Activated CD8-positive, alpha-beta memory T cell treated with anti-CD3 and anti-CD28 coated beads, Interleukin-2, amount 50 U/mL, for 1 hour (primary cell): ENCODE data around the gene PUM2.

Experiments
- DNase-seq: peaks from one replicate; pipeline ENCODE4 v3.0.0-alpha.2; 2020; ENCODE audit errors: extremely low read depth

The PUM2 gene

DNA sequence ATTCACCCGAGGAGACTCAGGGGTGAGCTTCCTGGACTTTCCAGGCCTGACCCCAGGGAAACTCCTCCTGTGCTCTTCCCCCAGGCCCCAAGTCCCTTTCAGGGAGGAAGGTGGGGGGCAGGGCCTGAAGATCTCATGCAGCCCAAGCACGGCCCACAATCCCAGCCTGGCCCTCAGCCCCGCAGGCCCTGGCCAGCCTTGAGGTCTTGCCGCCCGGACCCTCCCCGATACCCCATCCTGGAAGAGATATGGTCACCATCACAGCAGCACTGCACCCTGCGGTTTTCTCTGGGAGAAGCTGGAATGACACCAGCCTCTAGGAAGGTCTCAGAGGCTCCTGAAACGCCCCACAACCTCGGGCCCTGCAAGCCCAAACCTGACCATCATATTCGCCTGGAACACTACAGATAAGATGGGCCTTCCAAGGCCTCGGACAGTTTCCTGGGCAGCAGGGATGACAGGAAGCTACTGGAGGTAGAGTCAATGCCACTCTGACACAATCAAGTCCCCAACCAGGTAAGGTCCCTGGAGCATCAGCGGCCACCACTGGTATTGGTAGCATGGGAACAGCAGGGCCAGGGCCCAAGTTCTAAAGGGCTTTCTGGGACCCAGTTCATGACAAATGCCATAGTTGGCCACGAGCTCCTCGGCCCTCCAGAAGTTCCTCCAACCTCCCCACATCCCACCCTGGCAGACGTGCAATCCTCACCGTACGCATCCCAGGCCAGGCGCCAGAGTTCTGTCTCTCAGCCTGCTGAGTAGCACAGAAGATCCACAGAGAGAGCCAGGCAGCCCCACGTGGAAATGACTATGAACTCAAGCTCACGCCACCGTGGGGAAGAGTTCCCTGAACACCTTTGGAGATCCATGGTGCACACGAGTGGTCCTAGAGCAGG, 134.3 kb downstream of the PUM2 start:
- DNase-seq: no peak

DNA sequence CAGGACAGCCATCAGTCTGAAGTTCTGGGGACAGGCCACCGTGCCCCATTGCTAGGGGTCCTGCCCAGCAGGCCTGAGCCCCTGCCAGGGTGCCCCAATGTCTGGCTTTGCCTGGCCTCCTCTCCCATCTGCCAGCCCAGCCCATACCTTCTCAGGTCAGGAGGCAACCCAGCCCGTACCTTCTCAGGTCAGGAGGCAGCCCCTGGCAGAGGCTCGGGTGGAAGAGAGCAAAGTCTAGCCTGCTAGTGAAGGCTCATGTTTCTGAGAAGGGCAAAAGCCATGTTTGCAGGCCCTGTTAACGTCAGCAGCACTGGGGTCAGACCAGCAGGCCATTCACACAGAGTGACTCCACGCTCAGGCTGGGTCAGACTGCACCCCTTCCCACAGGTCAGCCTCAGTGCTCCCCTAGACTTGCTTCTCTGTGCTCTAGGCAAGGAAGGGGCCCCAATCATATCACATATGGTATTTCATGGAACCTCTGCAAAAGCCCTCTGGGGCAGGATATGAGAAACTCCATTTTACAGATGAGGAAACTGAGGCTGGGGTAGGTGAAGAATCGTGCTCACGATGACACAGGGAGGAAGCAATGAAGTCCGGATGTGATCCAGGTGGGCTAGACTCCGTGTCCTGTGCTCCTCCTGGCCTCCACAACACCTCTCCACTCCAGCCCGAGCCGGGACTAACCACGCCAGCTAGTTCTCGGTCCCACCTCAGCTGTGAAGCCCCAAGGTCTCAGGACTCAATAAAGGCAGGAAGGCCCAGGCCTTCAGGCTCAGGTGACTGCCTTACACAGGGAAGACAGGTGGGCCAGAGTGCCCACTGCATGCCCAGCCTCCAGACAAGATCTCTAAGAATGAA, 135.2 kb downstream of the PUM2 start:
- DNase-seq: no peak

DNA sequence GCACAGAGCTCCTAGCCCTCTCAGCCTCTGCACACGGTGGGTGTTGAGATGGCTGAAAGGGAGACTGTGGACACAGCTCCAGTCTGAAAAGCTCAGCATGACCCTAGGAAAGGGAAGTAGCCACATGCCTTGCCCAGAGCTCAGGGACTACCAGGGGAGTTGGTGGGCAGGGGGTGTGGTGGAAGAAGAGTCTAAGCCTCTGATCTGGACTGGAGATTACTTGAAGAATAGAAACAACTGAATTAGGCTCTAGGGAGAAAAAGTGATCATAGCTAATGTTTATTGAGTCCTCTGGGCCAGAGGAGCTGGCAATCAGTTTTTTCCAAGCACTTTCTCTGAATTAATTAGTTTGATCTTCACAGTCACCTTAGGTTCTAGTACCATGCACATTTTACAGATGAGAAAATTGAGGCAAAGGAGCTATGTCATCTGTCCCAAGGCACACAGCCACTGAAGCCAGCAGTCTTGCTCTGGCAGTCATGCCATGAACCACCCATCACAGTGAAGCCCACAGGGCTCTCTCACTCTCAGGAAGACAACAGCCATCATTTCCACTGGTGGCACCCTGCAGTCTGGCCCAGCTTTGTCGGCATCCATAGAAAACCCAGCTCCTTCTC, 136.0 kb downstream of the PUM2 start:
- no peak for DNase-seq

DNA sequence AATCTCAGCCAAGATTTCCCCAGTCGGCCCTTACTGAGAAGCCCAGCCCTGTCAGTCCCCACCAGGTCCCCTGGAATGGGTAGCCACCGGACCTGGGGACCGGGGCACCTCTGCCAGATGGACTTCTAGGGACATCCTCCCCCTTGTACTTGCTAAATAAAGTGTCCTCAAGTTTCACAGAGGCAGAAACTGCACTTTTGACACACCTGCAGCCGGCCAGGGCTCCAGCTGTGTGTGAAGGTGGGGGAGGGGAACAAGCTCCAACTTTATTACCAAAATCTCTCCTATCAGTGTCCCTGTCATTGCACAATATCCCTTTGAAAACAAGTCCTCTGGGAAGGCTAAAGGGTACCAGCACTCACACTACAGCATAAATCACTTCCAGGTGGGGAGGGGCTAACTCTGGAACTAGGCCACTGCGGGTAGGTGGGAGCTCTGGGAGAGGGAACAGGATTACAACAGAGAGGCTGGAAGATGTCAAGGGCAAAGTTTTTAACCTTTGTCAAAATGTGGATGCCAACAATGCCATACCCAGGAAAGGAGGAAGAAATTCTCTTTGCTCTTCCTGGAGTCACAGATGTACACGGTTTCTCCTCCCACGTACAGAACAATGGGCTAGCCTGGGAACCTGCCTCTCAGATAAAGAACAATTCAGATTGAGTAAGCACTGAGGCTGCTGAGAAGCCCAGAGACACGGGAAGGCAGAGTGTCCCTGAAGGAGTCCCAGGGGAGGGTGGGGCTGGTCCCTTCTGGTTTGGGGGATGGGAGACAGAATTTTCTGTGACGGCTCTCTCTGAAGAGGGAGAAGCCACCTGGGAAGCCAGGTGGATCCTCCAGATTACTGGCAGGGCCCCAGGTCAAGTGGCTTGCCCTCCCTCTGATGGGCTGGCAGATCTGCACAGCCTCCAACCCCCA, 136.7 kb downstream of the PUM2 start:
- no peak for DNase-seq

DNA sequence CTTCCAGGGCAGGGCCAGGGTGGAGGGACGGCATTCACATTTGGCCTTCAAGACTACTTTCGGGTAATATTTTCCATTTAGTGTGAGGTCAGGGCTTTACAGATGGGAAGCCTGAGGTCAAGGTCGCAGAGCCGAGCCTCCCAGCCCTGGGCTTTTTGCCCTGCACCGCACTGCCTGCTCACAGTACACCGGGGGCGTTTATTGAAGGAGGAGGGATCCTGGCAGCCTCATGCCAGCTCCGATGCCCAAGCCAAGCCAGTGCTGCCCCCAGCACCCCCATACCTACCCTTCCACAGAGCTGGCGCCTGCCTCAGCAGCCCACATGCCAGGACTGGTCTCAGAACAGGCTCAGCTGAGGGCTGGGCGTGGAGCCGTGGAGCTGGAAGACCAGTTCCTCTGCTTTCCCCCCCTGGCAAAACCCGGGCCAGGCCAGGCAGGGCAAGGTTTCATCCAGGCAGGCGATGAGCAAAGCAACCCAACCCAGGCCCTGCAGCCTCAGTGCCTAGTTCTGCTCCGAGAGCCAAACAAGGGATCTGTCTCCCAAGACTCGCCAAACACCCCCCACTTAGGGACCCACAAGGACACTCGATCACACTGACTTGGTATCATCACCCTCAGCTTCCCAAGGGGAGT, 137.7 kb downstream of the PUM2 start:
- DNase-seq: no peak

DNA sequence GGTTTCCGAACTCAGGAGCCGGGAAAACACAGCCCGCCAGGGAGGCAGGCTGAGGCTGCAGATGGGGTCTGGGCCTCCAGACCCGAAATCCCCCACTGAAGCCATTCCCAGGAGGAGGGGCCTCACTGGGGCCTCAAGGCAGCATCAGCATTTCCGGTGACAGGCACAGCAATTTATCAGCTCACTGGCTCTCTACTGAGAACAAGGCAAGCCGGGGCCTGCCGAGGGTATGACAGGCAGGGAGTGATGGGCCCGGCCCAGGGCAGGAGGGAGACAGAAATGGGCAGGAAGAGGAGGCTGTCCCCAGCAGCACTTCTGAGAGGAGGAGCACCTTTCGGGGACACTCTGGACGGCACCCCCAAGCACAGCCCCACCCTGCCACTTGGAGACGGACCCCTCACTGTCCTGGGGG, 138.2 kb downstream of the PUM2 start:
- DNase-seq: no peak

DNA sequence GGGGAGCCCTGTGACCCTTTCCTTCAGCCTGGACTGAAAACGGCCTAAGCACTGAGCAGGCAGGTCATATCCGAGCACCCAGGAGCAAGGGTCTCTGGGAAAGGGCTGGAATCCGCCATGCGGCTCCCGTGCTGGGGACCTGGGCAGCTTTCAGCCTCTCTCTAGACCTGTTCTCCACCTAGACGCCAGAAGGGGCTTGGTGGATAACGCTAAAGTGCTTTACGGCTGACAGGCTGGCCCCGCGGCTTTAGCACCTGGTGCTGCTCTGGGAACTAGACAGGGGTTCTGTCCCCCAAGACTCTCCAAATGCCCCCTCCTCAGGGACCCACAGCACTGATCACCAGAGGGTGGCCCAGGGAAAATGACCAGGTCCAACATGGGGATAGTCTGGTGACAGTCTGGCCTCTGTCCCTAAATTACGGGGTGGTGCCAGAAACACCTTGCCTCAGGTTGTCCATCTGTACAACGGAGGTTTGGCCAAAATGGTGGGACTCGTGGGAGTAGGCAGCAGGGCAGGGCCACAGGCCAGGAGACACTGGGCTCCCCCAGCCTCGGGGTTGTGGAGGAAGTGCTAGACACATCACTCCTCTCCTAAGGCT, 138.7 kb downstream of the PUM2 start:
- no peak for DNase-seq

DNA sequence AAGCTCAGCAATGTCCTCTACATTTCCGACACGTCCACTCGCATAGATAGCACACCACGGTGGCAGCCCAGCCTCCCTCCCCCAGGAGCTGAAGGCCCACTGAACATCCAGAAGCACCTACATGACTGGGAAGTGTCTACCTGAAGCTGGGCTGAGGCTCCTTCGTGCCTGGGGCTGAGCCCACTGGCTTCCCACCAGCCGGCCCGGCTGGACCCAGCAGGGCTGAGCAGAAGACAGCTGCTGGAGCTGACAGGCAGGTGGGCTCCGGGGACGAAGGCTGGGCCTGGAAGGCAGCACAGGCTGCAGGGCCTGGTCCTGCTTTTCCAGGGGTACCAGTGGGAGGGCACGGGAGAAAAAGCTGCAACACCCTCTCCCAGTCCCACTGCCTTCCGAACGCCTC, 139.2 kb downstream of the PUM2 start:
- no peak for DNase-seq

DNA sequence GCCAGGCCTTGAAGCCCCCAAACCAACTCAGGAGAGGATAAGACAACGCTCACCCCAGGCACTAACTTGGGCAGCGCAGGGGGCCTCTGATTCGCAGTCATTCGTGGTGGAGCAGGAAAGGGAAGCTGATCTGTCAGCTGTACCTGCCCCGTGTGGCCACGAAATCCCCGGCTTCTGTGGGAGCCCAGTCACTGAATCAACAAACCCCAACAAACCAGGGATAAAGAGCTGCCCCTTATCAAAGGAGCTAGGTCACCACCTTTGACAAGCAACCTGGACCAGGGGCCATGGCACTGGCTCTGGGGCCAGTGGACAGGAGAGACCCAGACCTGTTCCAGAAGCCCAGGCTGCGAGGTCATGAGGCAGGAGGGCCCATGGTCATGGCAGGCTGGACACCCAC, 140.2 kb downstream of the PUM2 start:
- no peak for DNase-seq

DNA sequence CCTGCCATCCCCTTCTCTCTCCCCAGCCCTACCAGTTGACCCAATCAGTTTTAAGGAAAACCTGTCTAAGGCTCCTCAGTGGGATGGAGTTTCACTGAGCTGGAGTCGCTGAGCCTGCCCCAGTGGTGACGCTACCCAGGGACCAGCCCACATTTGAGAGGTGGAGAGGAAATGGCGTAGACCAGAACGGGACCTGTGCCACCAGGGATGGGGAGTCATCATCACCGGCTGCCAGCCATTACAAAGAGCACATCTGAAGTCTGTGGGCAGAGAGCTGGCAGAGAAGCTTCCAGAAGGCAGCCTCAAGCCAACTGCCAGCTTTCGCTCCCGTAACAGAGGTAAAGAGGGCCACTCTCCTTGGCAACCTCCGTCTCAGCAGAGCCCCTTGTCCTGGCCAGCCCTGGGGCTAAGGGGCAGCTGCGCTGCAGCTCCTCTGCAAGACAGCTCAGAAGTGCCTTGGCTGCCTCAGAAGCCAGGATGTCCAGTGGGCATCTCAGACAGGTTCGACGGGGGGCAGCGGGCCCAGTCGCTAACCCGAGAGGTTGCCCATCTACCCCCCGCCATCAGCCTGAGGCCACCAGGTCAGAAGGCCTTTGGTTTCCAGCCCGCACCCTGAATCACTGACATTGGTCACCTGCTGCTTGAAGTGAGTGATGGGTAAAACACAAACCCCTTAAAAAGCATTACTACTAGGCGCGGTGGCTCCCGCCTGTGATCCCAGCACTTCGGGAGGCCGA, 141.1 kb downstream of the PUM2 start:
- no peak for DNase-seq

DNA sequence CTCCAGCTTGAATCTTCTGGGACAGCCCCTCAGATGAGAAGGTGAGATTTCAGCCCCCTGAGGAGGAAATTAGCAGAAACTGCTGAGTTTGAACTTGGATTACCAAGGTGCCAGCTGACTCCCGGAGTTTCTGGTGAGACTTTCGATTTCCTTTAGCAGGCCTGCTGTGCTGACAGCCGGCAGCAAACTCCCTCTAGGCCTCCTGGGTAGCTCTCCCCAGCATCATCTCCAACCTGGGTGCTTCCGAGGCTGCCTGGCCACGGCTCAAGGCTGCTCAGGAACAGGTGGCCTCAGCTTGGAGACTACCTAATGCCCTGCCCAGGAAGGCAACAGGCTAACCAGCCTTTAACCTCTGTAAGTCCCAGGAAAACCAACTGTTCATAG, 142.2 kb downstream of the PUM2 start:
- no peak for DNase-seq

DNA sequence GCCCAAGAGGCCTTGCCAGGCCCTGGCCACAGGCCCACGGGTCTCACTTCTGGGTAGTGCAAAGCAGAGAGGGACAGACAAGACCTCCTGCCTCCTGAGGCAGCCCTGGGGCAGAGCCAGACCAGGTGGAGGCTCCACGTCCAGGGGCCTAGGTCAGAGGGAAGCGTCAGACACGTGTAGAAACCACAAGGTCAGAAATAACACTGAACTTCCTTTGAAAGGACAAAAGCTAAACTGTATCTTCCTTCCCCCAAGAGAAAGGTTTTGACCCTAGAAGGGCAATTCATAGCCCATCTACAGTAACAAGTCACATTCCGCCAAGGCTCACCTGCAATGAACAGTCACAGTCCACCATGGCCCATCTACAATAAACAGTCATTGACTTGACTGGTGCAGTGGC, 143.6 kb downstream of the PUM2 start:
- DNase-seq: no peak

DNA sequence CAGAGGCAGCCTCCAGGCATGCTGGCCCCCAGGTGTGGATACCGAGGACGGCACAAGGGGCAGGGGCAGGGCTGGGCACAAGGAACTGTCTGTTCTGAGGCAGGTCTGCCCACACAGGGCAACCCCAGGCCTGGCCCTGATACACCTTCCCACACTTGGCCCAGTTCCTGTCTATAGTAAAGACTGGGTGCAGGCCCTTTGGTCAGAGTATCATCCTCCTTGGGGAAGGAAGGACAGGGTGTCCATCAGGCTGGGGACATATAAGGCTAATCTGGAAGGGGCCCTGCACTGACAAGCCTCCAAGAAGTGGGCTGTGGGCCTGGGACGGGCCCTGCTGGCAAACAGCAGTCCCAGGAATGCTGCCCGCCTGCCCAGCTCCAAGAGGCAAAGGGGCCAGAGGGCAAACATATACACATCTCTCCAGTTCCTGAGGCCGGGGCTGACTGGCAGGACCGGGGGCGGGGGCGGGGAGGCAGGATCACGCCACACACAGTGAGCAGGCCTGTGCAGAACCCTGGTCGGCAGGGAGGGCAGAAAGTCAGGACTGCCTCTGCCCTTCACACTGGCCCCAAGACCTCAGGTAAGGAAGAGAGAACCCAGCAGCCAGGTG, 144.6 kb downstream of the PUM2 start:
- no peak for DNase-seq

DNA sequence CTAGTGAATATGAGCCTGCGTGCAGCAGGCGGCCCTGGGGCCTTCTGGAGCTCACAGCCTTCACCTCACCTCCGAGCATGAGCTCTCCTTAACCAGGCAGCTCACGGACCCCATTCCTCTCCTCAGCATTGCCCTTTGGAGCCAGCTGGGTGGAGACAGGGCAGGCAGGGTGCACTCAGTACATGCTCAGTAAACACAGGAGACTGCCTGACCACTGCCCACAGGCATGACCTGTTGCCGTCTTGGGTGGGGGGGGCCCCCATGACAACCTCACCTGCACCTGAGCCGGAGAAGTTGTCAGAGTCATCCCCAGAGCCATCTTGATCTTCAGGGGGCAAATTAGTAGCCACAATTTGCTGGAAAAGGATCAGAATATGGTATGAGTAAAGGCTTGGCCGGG, 145.6 kb downstream of the PUM2 start:
- no peak for DNase-seq

DNA sequence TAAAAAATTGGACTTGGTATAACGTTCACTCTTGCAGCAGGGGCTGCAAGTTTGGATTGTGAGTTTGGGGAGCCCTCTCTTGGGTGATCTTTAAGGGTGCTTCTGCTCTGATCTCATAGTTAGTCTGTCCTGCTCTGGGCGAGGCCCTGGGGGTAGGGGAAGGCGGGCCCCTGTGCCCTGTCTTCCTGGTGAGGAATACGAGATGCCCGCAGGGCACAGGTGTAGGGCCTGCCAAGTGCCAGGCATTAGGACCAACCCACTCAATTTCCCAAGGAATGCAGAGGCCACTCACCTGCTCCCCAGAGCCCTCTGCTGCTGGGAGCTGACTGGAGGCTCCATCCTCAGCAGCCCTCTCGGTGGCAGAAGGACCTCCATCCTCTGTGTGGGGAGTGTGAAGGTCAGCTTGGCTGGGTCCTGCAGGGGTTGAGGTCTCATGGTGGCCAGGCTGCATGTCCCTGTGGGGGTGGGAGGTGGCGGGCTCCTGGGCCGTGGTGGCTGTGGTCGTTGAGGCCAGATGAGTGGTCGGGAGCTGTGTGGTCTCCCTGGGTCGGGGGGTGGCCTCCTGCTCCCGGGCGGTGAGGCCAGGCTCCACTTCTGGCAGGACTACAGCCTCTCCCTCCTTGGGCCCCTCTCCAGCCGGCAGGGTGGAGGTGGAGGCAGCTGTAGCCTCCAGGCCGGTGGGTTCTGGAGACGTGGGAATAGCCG, 147.0 kb downstream of the PUM2 start:
- no peak for DNase-seq

DNA sequence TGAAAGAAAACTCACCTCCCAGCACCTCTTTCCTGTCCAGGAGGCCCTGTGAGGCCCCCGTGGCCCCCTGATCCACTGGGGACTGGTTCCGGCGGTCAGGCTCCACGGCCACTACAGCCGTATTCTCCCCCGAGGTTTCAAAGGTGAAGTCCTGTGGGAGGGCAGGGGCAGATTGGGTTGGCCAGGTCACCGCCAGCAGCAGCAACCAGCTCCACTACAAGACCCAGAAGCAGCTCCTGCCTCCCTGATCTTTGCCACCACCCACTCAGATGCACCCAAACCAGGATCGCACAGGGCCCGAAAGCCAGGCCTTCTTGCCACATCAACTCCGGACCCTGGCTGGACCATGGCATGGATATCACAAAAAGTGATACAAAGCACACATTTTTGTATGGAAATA, 147.6 kb downstream of the PUM2 start:
- no peak for DNase-seq

DNA sequence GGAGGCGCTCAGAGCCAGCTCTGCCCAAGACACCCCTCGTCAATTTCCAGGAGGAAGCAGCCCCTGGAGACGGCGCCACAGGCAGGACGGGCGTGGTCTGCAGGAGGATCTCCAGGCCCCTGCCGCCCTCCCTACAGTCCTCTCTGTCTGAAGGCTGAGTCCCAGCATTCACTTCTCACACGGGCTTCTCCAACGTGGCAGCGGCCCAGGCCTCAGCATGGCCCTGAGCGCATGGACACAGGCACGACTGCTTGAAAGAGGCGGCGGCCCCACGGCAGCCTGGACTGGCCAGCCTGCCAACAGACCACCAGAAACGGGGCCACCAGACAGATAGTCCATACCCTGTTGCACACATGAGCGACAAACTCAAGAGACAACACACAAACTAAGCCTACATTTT, 149.0 kb downstream of the PUM2 start:
- no peak for DNase-seq

DNA sequence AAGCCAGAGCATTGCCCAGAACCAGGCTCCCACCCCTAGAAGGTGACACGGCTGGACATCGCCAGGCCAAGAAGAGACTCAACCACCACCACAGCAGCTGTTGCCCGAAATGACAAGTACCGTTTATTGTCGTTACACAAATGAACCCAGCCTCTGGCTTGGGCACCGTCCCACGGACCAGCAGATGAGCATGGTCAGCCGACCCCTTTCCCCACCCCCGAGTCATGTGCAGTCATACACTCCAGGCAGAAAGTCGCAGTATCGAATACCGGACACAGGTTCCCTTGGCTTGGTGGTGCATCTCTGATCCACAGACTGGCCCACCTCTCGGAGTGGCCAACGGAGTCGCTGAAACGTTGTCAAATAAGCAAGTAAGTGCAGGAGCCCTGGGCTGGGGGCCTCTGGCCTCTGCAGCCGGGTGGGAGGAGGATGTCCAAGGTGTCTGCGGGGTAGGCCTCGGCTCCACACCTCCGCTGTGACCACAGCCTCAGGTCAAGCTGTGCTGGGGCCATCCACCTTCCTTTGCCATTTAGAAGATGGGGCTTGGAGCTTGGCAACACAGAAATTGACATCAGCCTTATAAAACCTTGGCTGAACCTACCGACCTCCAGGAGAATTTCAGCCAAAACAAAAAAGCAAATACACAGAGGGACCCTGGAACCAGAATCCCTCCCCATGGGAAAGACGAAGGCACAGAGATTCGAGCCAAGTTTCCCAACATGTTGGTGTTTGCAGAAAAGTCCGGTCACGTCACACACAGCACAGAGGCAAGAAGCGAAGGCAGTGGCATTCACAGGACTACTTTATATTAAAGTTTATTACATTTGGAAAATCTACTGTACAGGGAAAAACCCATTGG, 149.7 kb downstream of the PUM2 start:
- no peak for DNase-seq
